ENCODE data around the gene A4GALT.

DNA sequence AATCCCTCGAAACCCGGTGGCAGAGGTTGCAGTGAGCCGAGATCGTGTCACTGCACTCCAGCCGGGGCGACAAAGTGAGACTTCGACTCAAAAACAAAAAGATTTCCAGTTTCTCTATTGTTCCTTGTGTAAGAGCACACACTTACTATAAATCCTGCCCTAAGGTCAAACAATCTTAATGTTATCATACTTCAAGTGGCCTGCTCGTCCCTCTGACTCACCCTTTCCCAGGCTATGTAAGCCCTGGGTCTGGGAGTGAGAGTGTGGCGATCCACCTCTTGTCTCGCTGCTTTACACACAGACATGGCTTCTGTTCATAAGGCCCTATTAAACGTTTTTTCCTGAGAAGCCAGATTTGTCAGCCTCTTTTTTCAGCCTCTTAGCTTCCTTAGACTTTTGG, 24.4 kb upstream of the A4GALT start:
- TF ChIP-seq CTCF (conservative IDR thresholded peaks at IDR 0.05; ENCODE audit: low read length) (no peak), EZH2phosphoT487 (IDR thresholded peaks at IDR 0.05; ENCODE audit: borderline replicate concordance, low read depth, low read length) (no peak)

Measured in OCI-LY7 (cell line).